GM23248 (cell line): ENCODE measurements around the gene HEMK1.

Experiments used
- EZH2 ChIP-seq: fragments of 200-600 bp; sonication (generic); IDR thresholded peaks from 2 replicates; pipeline ENCODE4 v1.6.1; 2018; ENCODE audit warnings: antibody characterized with exemption, mild to moderate bottlenecking; ENCODE audit not compliant: insufficient read depth, poor library complexity, severe bottlenecking
- EZH2phosphoT487 ChIP-seq: fragments of 200-600 bp; sonication (generic); IDR thresholded peaks from 2 replicates; pipeline ENCODE4 v1.6.1; 2018; ENCODE audit warnings: antibody characterized with exemption, moderate library complexity, mild to moderate bottlenecking, low read depth; ENCODE audit not compliant: insufficient read depth

- no peak for TF ChIP-seq EZH2
- TF ChIP-seq EZH2phosphoT487, result no peak
Observed at GRCh38 chr3:50588759-50589433, 19.6 kb downstream of the HEMK1 start.
